GM12875 (cell line): ENCODE measurements around the gene FADS2.

Source experiments
- H3K4me3 ChIP-seq: one replicate; pipeline ENCODE4 v1.5.1; 2011; ENCODE audit warnings: low read depth, low read length, control low read depth
- TF ChIP-seq, protein P1 (sequence below): IDR thresholded peaks from 2 replicates; pipeline ENCODE4 v1.5.1; 2011; ENCODE audit warnings: low read depth, mild to moderate bottlenecking, control low read depth, inconsistent platforms, low read length, moderate library complexity, borderline replicate concordance; ENCODE audit not compliant: insufficient read depth

Gene FADS2

DNA sequence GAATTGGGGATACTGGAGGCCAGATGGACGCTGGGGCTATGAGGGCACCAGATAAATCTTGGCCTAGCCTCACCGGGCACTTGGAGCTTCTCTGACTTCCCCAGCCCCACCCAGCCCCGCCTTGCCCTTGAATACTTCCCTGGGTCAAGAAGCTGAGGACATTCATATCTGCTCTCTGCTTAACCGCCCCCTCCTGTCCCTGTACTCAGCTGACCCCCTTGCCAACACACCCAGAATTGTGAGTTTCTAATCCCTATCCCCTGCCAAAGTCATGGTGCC, 41.3 kb downstream of the FADS2 start:
- TF ChIP-seq, protein P1, sequence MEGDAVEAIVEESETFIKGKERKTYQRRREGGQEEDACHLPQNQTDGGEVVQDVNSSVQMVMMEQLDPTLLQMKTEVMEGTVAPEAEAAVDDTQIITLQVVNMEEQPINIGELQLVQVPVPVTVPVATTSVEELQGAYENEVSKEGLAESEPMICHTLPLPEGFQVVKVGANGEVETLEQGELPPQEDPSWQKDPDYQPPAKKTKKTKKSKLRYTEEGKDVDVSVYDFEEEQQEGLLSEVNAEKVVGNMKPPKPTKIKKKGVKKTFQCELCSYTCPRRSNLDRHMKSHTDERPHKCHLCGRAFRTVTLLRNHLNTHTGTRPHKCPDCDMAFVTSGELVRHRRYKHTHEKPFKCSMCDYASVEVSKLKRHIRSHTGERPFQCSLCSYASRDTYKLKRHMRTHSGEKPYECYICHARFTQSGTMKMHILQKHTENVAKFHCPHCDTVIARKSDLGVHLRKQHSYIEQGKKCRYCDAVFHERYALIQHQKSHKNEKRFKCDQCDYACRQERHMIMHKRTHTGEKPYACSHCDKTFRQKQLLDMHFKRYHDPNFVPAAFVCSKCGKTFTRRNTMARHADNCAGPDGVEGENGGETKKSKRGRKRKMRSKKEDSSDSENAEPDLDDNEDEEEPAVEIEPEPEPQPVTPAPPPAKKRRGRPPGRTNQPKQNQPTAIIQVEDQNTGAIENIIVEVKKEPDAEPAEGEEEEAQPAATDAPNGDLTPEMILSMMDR = no peak
- no peak overlapping the region for H3K4me3 ChIP-seq

DNA sequence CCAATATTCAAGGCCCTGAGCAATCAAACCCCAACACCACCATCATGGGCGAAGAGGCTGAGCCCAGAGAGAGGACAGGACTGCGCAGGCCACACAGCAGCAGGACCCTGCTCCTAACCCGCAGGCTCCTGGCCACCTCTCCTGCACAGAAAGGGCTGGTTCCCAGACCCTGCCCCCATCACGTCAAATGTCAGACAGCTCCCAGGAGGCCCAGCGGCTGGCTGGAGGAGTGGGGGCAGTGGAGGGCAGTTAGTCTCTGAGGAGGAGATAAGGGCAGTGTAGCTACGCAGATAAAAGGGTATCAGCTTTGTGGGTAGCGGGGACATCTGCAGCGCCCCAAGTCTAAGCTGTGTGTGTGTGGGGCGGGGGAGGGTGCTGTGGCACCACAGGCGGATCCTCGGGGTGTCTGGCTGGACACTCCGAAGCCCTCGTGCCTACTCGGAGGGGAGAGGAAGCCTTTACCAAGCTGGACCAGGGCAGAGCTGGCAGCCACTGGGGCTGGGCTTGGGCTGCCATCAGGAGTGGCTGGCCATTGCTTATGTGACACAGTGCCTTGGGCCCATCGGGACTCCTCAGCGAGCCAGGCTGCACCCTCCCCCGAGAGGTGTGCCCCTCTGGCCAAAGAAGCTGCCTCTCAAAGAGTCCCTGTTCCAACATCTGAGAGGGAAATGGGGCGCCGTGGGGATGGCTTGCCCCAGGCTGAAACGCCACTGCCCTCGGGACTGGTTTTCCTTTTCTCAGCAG, 41.8 kb downstream of the FADS2 start:
- H3K4me3 ChIP-seq = no peak overlapping the region
- TF ChIP-seq, protein P1 = no peak

DNA sequence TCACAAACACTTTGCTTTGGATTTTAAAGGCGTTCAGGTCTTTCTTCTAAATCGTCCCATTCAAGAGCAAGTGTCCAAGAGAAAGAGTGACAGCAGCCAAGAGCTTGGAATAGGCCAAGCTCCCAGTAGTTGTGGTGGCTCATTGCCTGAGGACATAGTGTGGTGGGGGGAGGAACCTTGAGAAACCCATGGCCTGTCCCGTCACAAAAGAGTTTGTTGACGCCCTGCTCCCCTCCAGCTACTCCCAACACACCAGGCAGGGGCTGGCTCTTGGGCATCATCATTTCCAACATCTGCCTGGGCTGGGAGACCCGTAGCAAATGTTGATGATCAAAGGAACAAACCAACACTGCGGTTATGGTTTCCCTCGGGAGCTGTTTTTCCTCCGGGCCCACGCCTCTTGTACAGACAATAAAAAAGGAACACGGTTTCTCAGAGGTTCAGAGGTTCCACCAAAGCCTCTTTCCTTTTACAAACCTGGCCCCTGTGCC, 42.5 kb downstream of the FADS2 start:
- TF ChIP-seq, protein P1 = no peak
- H3K4me3 ChIP-seq = no peak overlapping the region

DNA sequence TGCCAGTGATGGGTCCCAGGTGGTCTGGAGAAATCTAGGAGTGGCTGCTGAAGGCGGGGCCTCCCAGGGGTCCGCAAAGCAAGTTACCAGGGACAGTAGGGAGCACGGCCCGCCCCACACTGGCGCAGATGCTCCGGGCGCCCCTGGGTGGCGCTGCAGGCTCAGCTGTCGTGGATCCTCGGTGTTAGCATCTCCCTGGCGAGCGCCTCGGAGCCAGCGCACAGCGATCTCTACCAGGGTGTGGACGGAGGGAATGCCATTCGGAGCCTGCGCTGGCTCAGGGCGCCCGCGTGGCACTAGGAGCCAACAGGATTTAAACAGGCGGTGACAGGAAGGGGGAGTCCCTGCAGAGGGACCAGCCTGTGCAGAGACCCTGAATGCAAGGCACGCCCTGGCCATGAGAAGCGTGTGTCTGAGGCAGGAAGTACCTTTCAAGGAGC, 43.1 kb downstream of the FADS2 start:
- H3K4me3 ChIP-seq = peak overlapping the region; percentile 29
- TF ChIP-seq, protein P1 = peak; percentile 97

DNA sequence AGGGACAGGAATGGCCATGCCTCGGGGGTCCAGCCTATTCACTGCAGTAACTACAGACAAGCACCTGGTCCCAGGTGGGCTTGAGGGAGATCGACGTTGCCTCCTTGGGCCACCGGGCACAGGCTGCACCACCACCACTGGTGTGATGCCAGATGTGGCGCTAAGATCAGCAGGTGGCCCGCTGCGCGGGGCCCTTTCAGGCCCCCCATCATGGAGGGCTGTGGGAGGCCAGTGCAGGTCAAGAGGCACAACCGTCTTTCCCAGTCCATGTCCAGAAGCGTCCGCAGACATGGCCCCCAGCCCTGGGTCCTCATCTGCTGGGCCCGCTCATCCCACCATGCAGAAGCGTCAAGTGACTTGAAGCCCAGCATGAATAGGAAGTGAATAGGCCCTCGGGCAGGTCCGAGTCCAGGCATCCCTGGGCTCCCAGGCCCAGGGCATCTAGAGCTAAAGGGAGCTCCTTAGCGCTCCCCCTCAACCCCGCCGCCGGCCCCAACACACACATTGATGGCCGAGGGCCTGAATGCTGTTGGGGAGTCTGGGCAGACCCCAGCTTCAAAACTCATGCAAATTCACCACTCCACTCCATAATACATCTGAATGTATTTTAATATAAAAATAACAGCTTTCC, 45.0 kb downstream of the FADS2 start:
- TF ChIP-seq, protein P1 = no peak
- no peak overlapping the region for H3K4me3 ChIP-seq

DNA sequence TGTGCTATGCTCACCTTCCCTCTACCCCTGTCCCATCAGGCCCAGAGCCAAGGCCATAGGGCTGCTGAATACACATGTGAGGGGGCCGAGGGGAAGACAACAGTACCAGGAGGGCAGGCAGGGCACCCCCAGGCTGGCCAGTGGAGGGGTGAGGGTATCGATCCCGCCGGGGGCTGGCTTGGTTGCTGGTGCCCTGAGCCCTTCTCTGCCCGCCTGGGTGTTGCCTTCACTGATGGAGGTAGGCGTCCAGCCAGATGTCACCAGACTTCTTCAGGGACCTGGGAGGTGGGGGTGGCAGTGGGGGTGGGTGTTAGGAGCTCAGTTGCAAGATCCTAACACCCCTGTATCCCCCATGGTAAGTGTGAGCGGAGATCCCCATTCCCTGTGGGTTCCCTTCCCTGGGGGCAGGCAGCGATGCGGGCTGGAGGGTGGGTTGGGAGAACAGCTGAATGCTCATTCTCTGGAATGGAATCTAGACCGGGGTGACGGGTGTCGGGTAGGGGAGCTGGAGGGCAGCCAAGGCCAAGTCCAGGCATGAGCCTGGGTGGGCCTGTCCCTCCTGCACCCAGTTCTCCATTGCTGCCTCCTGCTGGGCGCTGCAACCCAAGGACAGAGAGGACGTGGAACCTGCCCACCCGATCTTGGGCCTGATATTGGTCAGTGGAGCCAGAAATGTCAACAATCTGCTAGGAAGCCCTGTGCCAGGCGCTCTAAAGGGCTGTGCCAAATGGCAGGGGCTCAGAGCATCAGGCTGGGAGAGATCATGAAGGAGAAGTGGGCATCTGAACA, 45.7 kb downstream of the FADS2 start:
- TF ChIP-seq, protein P1 = no peak
- H3K4me3 ChIP-seq = no peak overlapping the region

DNA sequence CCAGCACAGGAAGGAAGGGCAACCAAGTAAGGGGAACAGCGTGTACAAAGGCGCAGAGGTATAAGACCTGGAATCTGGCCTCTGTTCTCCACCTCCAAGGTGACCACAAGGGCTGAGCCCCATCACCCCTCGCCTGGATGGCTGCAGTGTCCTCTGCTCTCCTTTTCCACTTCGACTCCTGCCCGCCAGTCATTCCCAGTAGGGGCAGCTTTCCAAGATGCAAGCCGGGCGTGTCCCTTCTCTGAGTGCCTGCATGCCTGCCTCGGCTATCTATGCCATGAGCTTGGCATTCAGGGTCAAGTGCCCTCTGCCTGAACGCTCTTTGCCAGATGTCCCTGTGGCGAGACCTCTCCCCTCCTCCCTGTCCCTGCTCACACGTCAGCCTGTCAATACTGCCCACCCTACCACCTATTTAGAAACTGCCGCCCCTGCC, 46.3 kb downstream of the FADS2 start:
- TF ChIP-seq, protein P1 = no peak
- H3K4me3 ChIP-seq = no peak overlapping the region
